GM08714 (cell line): ENCODE data around the gene GBX1.

Experiments
- H3K4me3 ChIP-seq: fragments of 200-500 bp; sonication (Bioruptor generic); 2 replicates; pipeline ENCODE4 v1.5.1; 2014; ENCODE audit warnings: mild to moderate bottlenecking, low read length, inconsistent platforms
- ZNF274 ChIP-seq: IDR thresholded peaks from 2 replicates; pipeline ENCODE4 v1.6.1; 2012; ENCODE audit warnings: mild to moderate bottlenecking, low read depth, low read length

The GBX1 gene

GRCh38 chr7:151167197-151167961 lies at the start of gene GBX1:
GBX1 (minus strand) TSS chr7:151167694; CDS start chr7:151167548, 146 bp downstream.
- peak within 1 kb of the TSS; percentile 37 for H3K4me3 ChIP-seq
- no peak for TF ChIP-seq ZNF274

- H3K4me3 ChIP-seq = no peak overlapping the region
- TF ChIP-seq ZNF274 = no peak
Measured at GRCh38 chr7:151215396-151215795, 47.9 kb upstream of the GBX1 start.

- no peak overlapping the region for H3K4me3 ChIP-seq
- no peak for TF ChIP-seq ZNF274
Measured at GRCh38 chr7:151213826-151214225, 46.3 kb upstream of the GBX1 start.

GRCh38 chr7:151212626-151213025 lies 45.1 kb upstream of the GBX1 start:
- no peak overlapping the region for H3K4me3 ChIP-seq
- no peak for TF ChIP-seq ZNF274

GRCh38 chr7:151211155-151211772 lies 43.8 kb upstream of the GBX1 start:
- H3K4me3 ChIP-seq = no peak overlapping the region
- no peak for TF ChIP-seq ZNF274

GRCh38 chr7:151210087-151210854 lies 42.8 kb upstream of the GBX1 start, which contains the start of gene H2BK1:
H2BK1 (minus strand) TSS chr7:151210488; CDS start chr7:151210318, 170 bp downstream.
- TF ChIP-seq ZNF274 = no peak
- no peak within 1 kb of the TSS for H3K4me3 ChIP-seq

- TF ChIP-seq ZNF274 = no peak
Measured at GRCh38 chr7:151209588-151209987, 42.1 kb upstream of the GBX1 start.

GRCh38 chr7:151208253-151208862 lies 40.9 kb upstream of the GBX1 start:
- TF ChIP-seq ZNF274 = no peak
- no peak overlapping the region for H3K4me3 ChIP-seq

More at GRCh38 chr7:151209588-151209987, 42.1 kb upstream of the GBX1 start:
- H3K4me3 ChIP-seq = no peak overlapping the region

- TF ChIP-seq ZNF274 = no peak
- H3K4me3 ChIP-seq = no peak overlapping the region
Measured at GRCh38 chr7:151207804-151208203, 40.3 kb upstream of the GBX1 start.

GRCh38 chr7:151207315-151207714 lies 39.8 kb upstream of the GBX1 start:
- no peak overlapping the region for H3K4me3 ChIP-seq
- no peak for TF ChIP-seq ZNF274

GRCh38 chr7:151206914-151207313 lies 39.4 kb upstream of the GBX1 start:
- no peak overlapping the region for H3K4me3 ChIP-seq
- TF ChIP-seq ZNF274 = no peak

- no peak for TF ChIP-seq ZNF274
- H3K4me3 ChIP-seq = no peak overlapping the region
Measured at GRCh38 chr7:151205730-151206129, 38.2 kb upstream of the GBX1 start.

- H3K4me3 ChIP-seq = no peak overlapping the region
- no peak for TF ChIP-seq ZNF274
Measured at GRCh38 chr7:151204383-151205032, 37.0 kb upstream of the GBX1 start.

GRCh38 chr7:151202836-151203235 lies 35.3 kb upstream of the GBX1 start:
- TF ChIP-seq ZNF274 = no peak
- H3K4me3 ChIP-seq = no peak overlapping the region
